GM19193 (cell line): ENCODE results near the gene USP25.

Source experiments
- POLR2A ChIP-seq: IDR thresholded peaks from 4 replicates; pipeline ENCODE4 v1.6.1; 2011; ENCODE audit not compliant: insufficient read depth, insufficient read length; ENCODE audit errors: extremely low read depth

Gene USP25

DNA sequence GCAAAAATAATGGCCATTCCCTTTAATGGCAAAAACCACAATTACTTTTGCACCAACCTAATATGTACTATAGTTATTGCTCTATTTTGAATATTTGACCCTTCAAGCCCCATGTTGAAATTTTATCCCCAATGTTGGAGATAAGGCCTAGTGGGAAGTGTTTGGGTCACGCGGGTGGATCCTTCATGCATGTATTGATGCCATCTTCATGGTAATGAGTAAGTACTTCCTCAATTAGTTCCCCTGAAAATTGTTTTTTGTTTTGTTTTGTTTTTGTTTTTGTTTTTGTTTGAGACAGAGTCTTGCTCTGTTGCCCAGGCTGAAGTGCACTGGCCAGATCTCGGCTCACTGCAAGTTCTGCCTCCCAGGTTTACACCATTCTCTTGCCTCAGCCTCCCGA lies 9.8 kb upstream of the USP25 start:
- no peak for TF ChIP-seq POLR2A

DNA sequence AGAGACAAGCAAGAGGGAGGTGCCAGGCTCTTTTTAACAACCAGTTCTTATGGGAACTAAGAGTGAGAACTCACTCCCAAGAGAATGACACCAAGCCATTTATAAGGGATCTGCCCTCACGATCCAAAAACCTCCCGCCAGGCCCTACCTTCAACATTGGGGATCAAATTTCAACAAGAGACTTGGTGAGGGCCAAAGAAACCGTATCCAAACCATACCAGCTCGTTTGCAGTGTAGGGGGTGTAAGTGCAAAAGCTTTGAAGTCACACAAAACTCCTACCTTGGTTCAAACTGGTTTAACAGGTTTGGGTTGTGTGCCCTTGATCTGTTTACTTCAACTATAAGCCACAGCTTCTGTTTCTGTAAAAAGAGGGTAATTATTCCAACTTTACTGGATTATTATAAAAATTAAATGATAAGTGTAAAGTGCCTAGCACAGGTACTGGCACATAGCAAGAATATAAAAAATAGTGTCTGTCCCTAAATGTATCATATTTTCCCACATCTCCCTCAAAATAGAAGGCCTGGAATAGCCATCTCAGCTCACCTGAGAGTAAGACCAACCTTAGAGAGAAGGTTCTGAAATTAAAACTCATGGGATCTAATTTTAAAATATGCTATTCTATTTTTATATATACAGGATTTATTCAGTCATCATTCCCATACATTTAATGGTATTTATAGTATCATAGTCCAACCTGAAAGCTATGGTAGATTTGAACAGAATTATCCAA lies 7.0 kb upstream of the USP25 start:
- no peak for TF ChIP-seq POLR2A

DNA sequence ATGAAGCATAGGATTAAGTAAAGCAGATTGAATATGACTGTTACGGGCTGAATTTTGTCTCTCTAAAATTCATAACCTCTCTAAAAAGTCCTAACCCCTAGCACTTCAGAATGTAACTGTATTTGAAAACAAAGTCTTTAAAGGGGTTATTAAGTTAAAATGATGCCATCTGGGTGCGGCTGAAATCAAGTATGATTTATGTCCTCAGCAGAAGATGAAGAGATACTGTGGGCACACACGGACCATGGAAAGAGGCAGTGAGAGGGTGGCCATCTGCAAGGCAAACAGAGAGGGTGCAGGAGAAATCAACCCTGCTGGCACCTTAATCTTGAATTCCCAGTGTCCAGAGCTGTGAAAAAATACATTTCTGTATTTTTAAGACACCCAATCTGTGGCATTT lies 3.8 kb upstream of the USP25 start:
- no peak for TF ChIP-seq POLR2A

DNA sequence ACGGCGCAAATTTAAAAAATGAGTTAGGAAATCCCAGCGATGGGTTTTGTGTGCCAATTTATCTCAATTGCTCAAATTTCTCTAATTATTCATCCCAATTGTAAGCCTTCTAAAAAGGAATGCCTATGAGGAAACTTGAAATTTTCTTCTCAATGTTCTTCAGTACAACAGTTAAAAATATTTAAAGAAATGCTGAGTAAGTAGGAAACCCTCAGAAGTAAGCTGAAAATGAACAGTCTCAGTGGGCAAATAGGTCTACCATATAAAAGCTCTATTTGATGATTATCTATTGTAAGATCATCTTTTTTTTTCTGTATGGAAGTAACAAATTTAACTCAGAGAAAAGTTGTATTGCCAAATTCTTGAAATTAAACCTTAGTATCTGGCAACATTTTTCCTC lies 1.7 kb upstream of the USP25 start:
- no peak for TF ChIP-seq POLR2A

GRCh38 chr21:15729346-15729673 lies 472 bp upstream of the USP25 start:
- no peak for TF ChIP-seq POLR2A

- no peak for TF ChIP-seq POLR2A
Measured at GRCh38 chr21:15730484-15731242, 881 bp downstream of the USP25 start.

- TF ChIP-seq POLR2A, result no peak
Measured at GRCh38 chr21:15731243-15731613, 1.4 kb downstream of the USP25 start.

DNA sequence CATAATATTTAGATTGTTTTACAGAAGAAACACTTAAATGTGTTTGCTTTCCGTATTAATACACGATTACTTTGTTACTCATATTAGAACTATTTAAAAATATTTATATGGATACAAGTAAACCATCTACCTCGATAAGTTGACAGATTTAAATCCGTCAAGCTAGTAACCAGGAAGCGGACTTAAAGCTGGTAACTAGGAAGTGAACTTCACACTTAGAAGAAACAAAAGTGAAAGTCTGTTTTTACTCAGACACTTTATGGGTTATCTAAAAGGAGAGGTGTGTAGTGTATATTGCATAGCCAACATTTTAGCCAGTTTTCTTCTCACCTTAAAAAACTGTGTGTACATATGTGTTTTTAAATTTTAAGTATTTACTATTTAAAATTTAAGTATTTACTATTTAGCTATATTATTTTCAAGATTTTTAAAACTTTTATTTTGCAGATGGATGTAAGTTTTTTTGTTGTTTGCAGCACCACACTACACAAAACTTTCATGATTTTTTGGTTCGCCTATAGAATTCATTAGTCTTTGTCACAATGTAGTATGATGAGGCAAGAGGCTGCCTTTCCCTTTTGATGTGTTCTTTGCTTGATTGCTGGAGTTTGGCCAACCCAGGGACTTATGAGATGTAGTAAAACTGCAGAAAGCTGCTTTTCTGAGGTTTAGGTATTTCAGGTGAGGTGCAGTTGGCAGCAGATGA lies 2.7 kb downstream of the USP25 start:
- no peak for TF ChIP-seq POLR2A

DNA sequence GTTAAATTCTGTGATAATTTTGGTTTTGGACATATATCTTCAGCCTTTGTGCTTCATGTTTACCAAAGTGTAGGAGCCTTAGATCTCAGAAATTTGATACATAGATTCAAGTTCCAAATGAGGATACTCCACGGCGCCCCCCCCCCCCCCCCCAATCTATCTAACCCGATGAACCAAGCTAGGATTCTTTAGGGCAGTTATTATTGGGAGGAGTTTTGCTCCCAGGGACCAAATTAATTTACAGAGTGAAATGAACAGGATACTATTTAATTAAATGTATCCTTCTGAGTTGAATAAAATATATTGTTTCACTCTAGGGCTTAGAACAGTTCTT lies 3.2 kb downstream of the USP25 start:
- no peak for TF ChIP-seq POLR2A

DNA sequence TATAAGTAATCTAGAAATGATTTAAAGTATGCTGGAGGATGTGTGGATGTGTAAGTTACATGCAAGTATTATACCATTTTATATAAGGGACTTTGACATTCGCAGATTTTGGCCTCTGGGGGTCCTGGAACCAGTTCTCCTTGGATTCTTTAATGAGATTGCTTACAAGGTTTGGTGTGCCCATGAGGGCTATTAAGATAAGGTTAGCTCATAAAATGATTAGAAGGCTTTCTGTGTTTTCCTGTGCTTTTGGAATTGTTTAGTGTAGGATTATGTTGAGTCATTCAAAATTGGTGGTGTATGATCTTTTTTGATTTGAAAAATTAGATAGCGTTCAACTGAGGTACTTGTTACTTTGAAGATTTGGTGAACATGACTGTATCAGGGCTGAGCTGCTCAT lies 5.6 kb downstream of the USP25 start:
- no peak for TF ChIP-seq POLR2A

GRCh38 chr21:15740383-15740782 lies 10.6 kb downstream of the USP25 start:
- no peak for TF ChIP-seq POLR2A

DNA sequence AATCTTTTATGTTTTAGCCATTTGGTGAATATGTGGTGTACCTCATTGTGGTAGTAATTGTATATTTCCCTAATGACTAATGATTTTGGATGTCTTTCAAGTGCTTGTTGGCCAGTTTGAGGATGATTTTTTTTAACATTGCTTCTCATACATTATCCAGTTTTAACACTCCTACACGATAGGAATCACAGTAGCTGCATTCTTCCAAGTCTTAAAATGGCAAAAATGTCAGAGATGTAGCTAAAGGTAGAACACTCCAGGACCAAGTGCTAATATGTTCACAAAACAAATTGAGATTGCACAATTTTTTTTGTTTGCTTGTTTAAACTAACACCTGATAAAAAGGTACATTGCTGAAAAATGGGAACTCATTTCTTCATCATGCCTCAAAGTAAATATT lies 11.7 kb downstream of the USP25 start:
- no peak for TF ChIP-seq POLR2A

DNA sequence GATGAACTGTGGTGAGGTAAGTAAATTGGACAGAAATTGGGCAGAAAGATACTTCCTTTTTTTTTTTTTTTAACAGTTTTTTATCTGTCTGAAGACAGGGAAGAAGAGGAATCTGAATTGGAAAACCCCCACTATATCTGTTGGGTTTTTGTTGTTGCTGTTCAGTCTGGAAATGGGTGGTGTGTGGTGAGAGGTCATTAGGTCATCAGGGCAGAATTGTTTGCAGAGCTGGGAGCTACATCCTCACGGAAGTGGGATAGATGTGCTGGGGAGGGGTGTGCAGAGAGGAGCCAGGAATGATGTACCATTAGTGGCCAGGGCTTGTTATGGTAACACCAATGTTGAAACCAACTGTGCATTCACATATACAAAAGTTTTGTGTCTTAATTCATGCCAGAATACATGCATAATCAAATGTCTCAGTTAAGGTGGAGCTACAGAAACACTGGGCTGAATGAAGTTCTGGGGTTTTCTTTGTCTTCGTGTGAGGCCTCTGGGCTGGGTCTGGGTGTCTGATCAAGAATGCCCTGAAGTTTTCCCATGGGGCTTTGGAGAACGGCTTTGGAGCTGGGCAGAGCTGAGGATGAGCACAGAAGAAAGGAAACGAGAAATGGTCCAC lies 12.4 kb downstream of the USP25 start:
- TF ChIP-seq POLR2A, result no peak

- TF ChIP-seq POLR2A, result no peak
Measured at GRCh38 chr21:15742694-15743093, 12.9 kb downstream of the USP25 start.

GRCh38 chr21:15743593-15743992 lies 13.8 kb downstream of the USP25 start:
- no peak for TF ChIP-seq POLR2A

DNA sequence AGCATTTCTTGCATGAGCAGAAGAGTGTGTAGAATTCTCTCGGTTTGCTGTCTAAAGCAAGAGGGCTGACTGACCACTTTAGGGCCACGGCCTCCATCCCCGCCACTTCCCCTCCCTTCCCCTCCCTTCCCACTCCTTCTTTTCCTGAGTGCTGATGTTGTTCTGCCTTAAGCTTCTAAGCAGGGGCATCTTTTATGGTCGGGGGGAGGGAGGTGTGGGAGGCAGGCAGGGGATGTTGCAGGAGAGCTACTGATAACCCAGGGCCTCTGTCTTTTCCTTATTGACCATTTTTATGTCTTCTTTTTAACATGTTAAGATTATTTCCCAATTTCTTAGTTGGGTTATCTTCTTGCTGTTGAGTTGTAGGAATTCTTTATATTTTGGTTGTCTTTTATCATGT lies 15.1 kb downstream of the USP25 start:
- no peak for TF ChIP-seq POLR2A
